ENCODE results near the gene ATP6V1G3. TPM values are rescaled to one million over a fixed set of nuclear protein-coding genes. Genes with fewer than 3 reads are reported as not detected.

ATP6V1G3 gene
- total RNA-seq, 1 donor from 2014 or later: not detected

GRCh38 chr1:198519639-198520501, 20.6 kb downstream of the ATP6V1G3 start:
- H3K4me1 ChIP-seq (ENCODE audit: insufficient read depth, low read length): peaks cover 3% of the 10 kb centered on the region
- Mint-ChIP-seq H3K4me1 (ENCODE audit: low read depth, unreplicated experiment) (no peaks in the 10 kb centered on the region), H3K27ac (ENCODE audit: unreplicated experiment) (no peak overlapping the region), H3K27me3 (ENCODE audit: low read depth, unreplicated experiment) (no peaks in the 10 kb centered on the region), H3K36me3 (ENCODE audit: low read depth, unreplicated experiment) (no peaks in the 10 kb centered on the region), H3K9me3 (ENCODE audit: unreplicated experiment) (no peaks in the 10 kb centered on the region), H3K4me3 (ENCODE audit: unreplicated experiment) (no peak overlapping the region)
- no peaks in the 10 kb centered on the region for H3K27me3 ChIP-seq (ENCODE audit: insufficient read depth, low read length)
- H3K9ac ChIP-seq (ENCODE audit: low read length): no peak overlapping the region
- no peak for DNase-seq (ENCODE audit: low read depth)
- peak; percentile 45 for FAIRE-seq
- no peak overlapping the region for H2AFZ ChIP-seq (ENCODE audit: low read depth, low read length)
- H3K4me3 ChIP-seq (ENCODE audit: insufficient read depth, low read depth, low read length): no peak overlapping the region
- H3K79me2 ChIP-seq (ENCODE audit: insufficient read depth, low read length): no peaks in the 10 kb centered on the region
- H3K9me3 ChIP-seq (ENCODE audit: insufficient read depth, low read depth, low read length): no peaks in the 10 kb centered on the region
- H3K4me2 ChIP-seq (ENCODE audit: low read length): no peak overlapping the region
- no peaks in the 10 kb centered on the region for H4K20me1 ChIP-seq (ENCODE audit: insufficient read depth, low read length)
- TF ChIP-seq CTCF (IDR thresholded peaks at IDR 0.05; ENCODE audit: insufficient read depth, low read depth, low read length) (no peak), EZH2 (IDR thresholded peaks at IDR 0.05; ENCODE audit: insufficient read depth, low read length) (no peak)
- H3K36me3 ChIP-seq (ENCODE audit: insufficient read depth, low read length): no peaks in the 10 kb centered on the region
- no peak overlapping the region for H3K27ac ChIP-seq (ENCODE audit: low read depth, low read length)

- Histone ChIP-seq H3K4me2 (ENCODE audit: low read length) (no peak overlapping the region), H2AFZ (ENCODE audit: low read depth, low read length) (no peak overlapping the region), H3K9me3 (ENCODE audit: insufficient read depth, low read depth, low read length) (no peaks in the 10 kb centered on the region), H4K20me1 (ENCODE audit: insufficient read depth, low read length) (no peaks in the 10 kb centered on the region), H3K4me3 (ENCODE audit: insufficient read depth, low read depth, low read length) (no peak overlapping the region), H3K4me1 (ENCODE audit: insufficient read depth, low read length) (peaks cover 3% of the 10 kb centered on the region), H3K79me2 (ENCODE audit: insufficient read depth, low read length) (no peaks in the 10 kb centered on the region), H3K9ac (ENCODE audit: low read length) (no peak overlapping the region), H3K27me3 (ENCODE audit: insufficient read depth, low read length) (no peaks in the 10 kb centered on the region), H3K27ac (ENCODE audit: low read depth, low read length) (no peak overlapping the region), H3K36me3 (ENCODE audit: insufficient read depth, low read length) (no peaks in the 10 kb centered on the region)
- Mint-ChIP-seq H3K36me3 (ENCODE audit: low read depth, unreplicated experiment) (no peaks in the 10 kb centered on the region), H3K4me3 (ENCODE audit: unreplicated experiment) (no peak overlapping the region), H3K27ac (ENCODE audit: unreplicated experiment) (no peak overlapping the region), H3K9me3 (ENCODE audit: unreplicated experiment) (no peaks in the 10 kb centered on the region), H3K27me3 (ENCODE audit: low read depth, unreplicated experiment) (no peaks in the 10 kb centered on the region), H3K4me1 (ENCODE audit: low read depth, unreplicated experiment) (no peaks in the 10 kb centered on the region)
- TF ChIP-seq CTCF (IDR thresholded peaks at IDR 0.05; ENCODE audit: insufficient read depth, low read depth, low read length) (no peak), EZH2 (IDR thresholded peaks at IDR 0.05; ENCODE audit: insufficient read depth, low read length) (no peak)
- no peak for FAIRE-seq
- DNase-seq (ENCODE audit: low read depth): no peak
These were observed 22.8 kb downstream of the ATP6V1G3 start for GRCh38 chr1:198517623-198518199.

GRCh38 chr1:198500096-198500495, 40.4 kb downstream of the ATP6V1G3 start:
- peak overlapping the region; percentile 67 for H3K27ac Mint-ChIP-seq (ENCODE audit: unreplicated experiment)
- FAIRE-seq: no peak
- H3K27ac ChIP-seq (ENCODE audit: low read depth, low read length): no peak overlapping the region

More at GRCh38 chr1:198500096-198500495, 40.4 kb downstream of the ATP6V1G3 start:
- Histone ChIP-seq H3K4me1 (ENCODE audit: insufficient read depth, low read length) (peaks cover 33% of the 10 kb centered on the region), H3K27me3 (ENCODE audit: insufficient read depth, low read length) (no peaks in the 10 kb centered on the region), H3K79me2 (ENCODE audit: insufficient read depth, low read length) (no peaks in the 10 kb centered on the region), H3K4me2 (ENCODE audit: low read length) (no peak overlapping the region), H2AFZ (ENCODE audit: low read depth, low read length) (no peak overlapping the region), H4K20me1 (ENCODE audit: insufficient read depth, low read length) (no peaks in the 10 kb centered on the region), H3K4me3 (ENCODE audit: insufficient read depth, low read depth, low read length) (no peak overlapping the region), H3K36me3 (ENCODE audit: insufficient read depth, low read length) (no peaks in the 10 kb centered on the region), H3K9ac (ENCODE audit: low read length) (no peak overlapping the region), H3K9me3 (ENCODE audit: insufficient read depth, low read depth, low read length) (peaks cover 2% of the 10 kb centered on the region)
- H3K4me3 Mint-ChIP-seq (ENCODE audit: unreplicated experiment): no peak overlapping the region
- TF ChIP-seq EZH2 (IDR thresholded peaks at IDR 0.05; ENCODE audit: insufficient read depth, low read length) (no peak), CTCF (IDR thresholded peaks at IDR 0.05; ENCODE audit: insufficient read depth, low read depth, low read length) (no peak)
- no peak for DNase-seq (ENCODE audit: low read depth)
- peaks cover 18% of the 10 kb centered on the region for H3K4me1 Mint-ChIP-seq (ENCODE audit: low read depth, unreplicated experiment)
- H3K27me3 Mint-ChIP-seq (ENCODE audit: low read depth, unreplicated experiment): no peaks in the 10 kb centered on the region
- no peaks in the 10 kb centered on the region for H3K36me3 Mint-ChIP-seq (ENCODE audit: low read depth, unreplicated experiment)
- peaks cover 6% of the 10 kb centered on the region for H3K9me3 Mint-ChIP-seq (ENCODE audit: unreplicated experiment)
